NOMO-1 treated with dmso at 0.1 percent for 144 hours (cell line): ENCODE measurements around the gene INHA.

ENCODE experiments used
- DNase-seq: peaks from one replicate; lab custom pipeline; 2025; ENCODE audit not compliant: unreplicated experiment; lab: John Stamatoyannopoulos, UW

The INHA gene

GRCh38 chr2:219557791-219558785, 14.0 kb upstream of the INHA start:
- DNase-seq: no peak

- DNase-seq: no peak
These were observed 12.8 kb upstream of the INHA start for GRCh38 chr2:219559156-219559915.

GRCh38 chr2:219560037-219560892, 11.8 kb upstream of the INHA start:
- no peak for DNase-seq

- no peak for DNase-seq
These were observed 11.3 kb upstream of the INHA start for GRCh38 chr2:219560893-219561178.

GRCh38 chr2:219561179-219562048, 10.7 kb upstream of the INHA start:
- no peak for DNase-seq

GRCh38 chr2:219562049-219563020, 9.8 kb upstream of the INHA start:
- DNase-seq: no peak

GRCh38 chr2:219563271-219563928, 8.7 kb upstream of the INHA start:
- DNase-seq: no peak

- no peak for DNase-seq
These were observed 6.7 kb upstream of the INHA start for GRCh38 chr2:219565130-219566080.

- no peak for DNase-seq
These were observed 5.5 kb upstream of the INHA start for GRCh38 chr2:219566640-219567039.

GRCh38 chr2:219567131-219567530, 5.0 kb upstream of the INHA start:
- DNase-seq: no peak

- DNase-seq: no peak
These were observed 4.2 kb upstream of the INHA start for GRCh38 chr2:219567791-219568361.

- no peak for DNase-seq
These were observed 3.1 kb upstream of the INHA start for GRCh38 chr2:219569041-219569440.

GRCh38 chr2:219569635-219570034, 2.5 kb upstream of the INHA start:
- DNase-seq: no peak

- no peak for DNase-seq
These were observed 1.8 kb upstream of the INHA start for GRCh38 chr2:219570194-219570923.

- no peak for DNase-seq
These were observed 1.2 kb upstream of the INHA start for GRCh38 chr2:219570924-219571310.
